Liver (tissue), 3 donors: Measurements from ENCODE around the gene TAF1.

Experiments used
- ATF3 ChIP-seq: IDR thresholded peaks from 2 replicates; pipeline ENCODE4 v1.6.1; 2016; ENCODE audit warnings: antibody characterized with exemption
- FOXA1 ChIP-seq: IDR thresholded peaks from 2 replicates; pipeline ENCODE4 v1.6.1; 2016; ENCODE audit warnings: antibody characterized with exemption
- GABPA ChIP-seq, 2 donors: IDR thresholded peaks in 1 of 2; conservative IDR thresholded peaks in 1 of 2; 2 replicates each; pipeline ENCODE4 v1.6.1; 2016; ENCODE audit warnings: antibody characterized with exemption in 2 of 2, mild to moderate bottlenecking in 1 of 2, moderate library complexity in 1 of 2
- JUND ChIP-seq, 2 donors: IDR thresholded peaks; 2 replicates each; pipeline ENCODE4 v1.6.1; 2016; ENCODE audit warnings: antibody characterized with exemption in 2 of 2
- MAX ChIP-seq: IDR thresholded peaks from 2 replicates; pipeline ENCODE4 v1.6.1; 2016; ENCODE audit warnings: antibody characterized with exemption
- RAD21 ChIP-seq, 2 donors: IDR thresholded peaks; 2 replicates each; pipeline ENCODE4 v1.6.1; 2016; ENCODE audit warnings: antibody characterized with exemption in 2 of 2, mild to moderate bottlenecking in 2 of 2
- TAF1 ChIP-seq: conservative IDR thresholded peaks from 2 replicates; pipeline ENCODE4 v1.6.1; 2016; ENCODE audit warnings: antibody characterized with exemption, mild to moderate bottlenecking
- YY1 ChIP-seq: IDR thresholded peaks from 2 replicates; pipeline ENCODE4 v1.6.1; 2016; ENCODE audit warnings: antibody characterized with exemption, mild to moderate bottlenecking
- ZBTB33 ChIP-seq: IDR thresholded peaks from 2 replicates; pipeline ENCODE4 v1.6.1; 2016; ENCODE audit warnings: antibody characterized with exemption
- TF ChIP-seq, protein P1 (sequence below): fragments of 150-350 bp; IDR thresholded peaks from 2 replicates; pipeline ENCODE4 v1.5.1; 2017; ENCODE audit warnings: improper control_type of control experiment, low read depth, low read length; ENCODE audit not compliant: missing input control
- TF ChIP-seq, protein P2 (sequence below): IDR thresholded peaks from 2 replicates; pipeline ENCODE4 v1.6.1; 2016; ENCODE audit warnings: antibody characterized with exemption, mild to moderate bottlenecking
- donor health status: healthy.
- donor health status: healthy.

GRCh38 chrX:71475785-71476540 lies 109.8 kb downstream of the TAF1 start:
- TF ChIP-seq, protein P1, sequence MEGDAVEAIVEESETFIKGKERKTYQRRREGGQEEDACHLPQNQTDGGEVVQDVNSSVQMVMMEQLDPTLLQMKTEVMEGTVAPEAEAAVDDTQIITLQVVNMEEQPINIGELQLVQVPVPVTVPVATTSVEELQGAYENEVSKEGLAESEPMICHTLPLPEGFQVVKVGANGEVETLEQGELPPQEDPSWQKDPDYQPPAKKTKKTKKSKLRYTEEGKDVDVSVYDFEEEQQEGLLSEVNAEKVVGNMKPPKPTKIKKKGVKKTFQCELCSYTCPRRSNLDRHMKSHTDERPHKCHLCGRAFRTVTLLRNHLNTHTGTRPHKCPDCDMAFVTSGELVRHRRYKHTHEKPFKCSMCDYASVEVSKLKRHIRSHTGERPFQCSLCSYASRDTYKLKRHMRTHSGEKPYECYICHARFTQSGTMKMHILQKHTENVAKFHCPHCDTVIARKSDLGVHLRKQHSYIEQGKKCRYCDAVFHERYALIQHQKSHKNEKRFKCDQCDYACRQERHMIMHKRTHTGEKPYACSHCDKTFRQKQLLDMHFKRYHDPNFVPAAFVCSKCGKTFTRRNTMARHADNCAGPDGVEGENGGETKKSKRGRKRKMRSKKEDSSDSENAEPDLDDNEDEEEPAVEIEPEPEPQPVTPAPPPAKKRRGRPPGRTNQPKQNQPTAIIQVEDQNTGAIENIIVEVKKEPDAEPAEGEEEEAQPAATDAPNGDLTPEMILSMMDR = no peak
- TF ChIP-seq, protein P2, sequence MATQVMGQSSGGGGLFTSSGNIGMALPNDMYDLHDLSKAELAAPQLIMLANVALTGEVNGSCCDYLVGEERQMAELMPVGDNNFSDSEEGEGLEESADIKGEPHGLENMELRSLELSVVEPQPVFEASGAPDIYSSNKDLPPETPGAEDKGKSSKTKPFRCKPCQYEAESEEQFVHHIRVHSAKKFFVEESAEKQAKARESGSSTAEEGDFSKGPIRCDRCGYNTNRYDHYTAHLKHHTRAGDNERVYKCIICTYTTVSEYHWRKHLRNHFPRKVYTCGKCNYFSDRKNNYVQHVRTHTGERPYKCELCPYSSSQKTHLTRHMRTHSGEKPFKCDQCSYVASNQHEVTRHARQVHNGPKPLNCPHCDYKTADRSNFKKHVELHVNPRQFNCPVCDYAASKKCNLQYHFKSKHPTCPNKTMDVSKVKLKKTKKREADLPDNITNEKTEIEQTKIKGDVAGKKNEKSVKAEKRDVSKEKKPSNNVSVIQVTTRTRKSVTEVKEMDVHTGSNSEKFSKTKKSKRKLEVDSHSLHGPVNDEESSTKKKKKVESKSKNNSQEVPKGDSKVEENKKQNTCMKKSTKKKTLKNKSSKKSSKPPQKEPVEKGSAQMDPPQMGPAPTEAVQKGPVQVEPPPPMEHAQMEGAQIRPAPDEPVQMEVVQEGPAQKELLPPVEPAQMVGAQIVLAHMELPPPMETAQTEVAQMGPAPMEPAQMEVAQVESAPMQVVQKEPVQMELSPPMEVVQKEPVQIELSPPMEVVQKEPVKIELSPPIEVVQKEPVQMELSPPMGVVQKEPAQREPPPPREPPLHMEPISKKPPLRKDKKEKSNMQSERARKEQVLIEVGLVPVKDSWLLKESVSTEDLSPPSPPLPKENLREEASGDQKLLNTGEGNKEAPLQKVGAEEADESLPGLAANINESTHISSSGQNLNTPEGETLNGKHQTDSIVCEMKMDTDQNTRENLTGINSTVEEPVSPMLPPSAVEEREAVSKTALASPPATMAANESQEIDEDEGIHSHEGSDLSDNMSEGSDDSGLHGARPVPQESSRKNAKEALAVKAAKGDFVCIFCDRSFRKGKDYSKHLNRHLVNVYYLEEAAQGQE = no peak
- no peak for TF ChIP-seq JUND (IDR thresholded peaks at IDR 0.05)
- no peak for TF ChIP-seq ZBTB33
- TF ChIP-seq YY1 = no peak
- TF ChIP-seq GABPA (IDR thresholded peaks at IDR 0.05 in 1 of 2, conservative IDR thresholded peaks at IDR 0.05 in 1 of 2) = no peak
- TF ChIP-seq FOXA1 = no peak
- TF ChIP-seq ATF3 = no peak
- TF ChIP-seq MAX = no peak
- TF ChIP-seq TAF1 = no peak
- no peak for TF ChIP-seq RAD21 (IDR thresholded peaks at IDR 0.05)
